HG03039 (cell line): ENCODE results near the gene MDGA2.

Experiments
- ATAC-seq: cut with Tn5 transposase; IDR thresholded peaks from one replicate; pipeline ENCODE4 v1.9.1; 2021; ENCODE audit warnings: mild to moderate bottlenecking, moderate library complexity; ENCODE audit not compliant: unreplicated experiment

MDGA2 gene

DNA sequence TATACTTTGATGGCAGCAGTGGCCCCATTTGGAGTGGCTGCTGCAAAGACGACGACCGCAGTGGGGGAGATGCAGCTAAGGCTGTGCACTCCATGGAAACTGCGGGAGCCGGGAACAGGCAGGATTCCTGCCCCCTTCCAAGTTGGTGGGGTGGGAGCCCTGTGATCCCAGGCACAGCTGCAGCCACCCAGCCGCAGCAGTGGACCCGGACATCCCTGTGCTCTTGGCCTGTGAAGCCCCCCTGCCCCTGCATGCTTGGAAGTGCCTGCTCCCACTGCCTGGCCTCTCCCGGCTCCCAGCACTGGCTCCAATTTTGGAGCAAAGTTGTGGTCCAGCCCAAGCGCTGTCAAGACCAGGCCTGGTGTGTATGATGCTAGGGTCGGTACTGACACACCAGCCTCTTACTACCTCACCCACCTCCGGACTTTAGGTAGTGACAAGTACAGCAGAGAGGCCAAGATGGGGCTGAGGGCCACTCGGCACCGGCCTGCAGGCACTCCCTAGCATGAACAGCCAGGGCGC is 521.1 kb downstream of the MDGA2 start:
- ATAC-seq, result no peak

DNA sequence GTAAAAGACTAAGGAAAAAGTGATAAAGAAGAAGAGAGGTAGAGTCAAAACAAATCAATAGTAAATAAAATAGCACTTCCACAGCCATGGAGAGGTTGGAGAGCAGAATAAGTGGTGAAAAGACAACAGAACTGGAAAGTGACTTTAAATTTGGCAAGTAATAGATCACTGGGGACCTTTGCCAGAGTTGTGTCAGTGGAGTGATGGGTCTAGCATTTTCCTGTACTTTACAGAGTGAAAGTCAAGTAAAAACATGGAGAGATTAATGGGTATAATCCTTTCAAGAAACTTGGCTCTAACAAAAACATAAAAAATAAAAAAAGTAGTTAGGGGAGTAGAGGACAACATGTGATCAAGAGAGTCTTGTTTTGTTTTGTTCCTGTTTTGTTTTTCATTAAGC is 521.7 kb downstream of the MDGA2 start:
- no peak for ATAC-seq

DNA sequence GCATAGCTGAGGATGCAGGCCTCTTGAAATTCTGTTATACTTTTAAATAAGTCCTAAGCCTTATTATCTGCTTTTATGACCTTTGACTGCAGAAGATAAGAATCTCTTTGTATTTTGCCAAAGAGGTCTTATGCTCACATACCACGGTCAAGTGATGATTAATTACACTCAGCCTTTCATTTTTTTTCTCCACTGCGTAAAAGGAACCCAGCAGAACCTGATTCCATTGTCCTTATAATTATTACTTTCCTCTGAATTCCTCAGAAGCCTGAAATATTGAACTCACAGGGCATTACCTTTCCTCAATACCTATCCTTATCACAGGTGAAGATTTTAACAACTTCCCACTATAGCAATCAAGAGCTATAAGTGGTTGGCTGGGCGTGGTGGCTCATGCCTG is 525.1 kb downstream of the MDGA2 start:
- no peak for ATAC-seq

DNA sequence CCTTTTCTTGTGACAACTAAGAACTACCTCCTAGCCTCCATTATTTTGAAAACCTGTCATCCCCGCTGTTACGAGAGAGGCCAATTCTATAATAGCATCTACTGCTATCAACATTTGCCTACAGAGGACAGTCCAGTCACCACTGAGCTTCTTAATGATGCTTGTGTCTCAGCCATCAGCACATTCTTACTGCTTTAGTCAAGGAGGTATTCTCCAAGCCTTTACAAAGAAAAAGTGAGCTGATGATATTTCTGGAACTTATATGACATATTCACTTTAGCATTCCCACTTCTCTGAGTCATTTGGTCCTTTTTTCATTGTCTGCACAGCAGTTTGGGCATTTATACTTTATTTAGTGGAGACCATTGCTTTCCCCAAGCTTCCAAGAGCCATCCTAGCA is 526.1 kb downstream of the MDGA2 start:
- ATAC-seq, result no peak

DNA sequence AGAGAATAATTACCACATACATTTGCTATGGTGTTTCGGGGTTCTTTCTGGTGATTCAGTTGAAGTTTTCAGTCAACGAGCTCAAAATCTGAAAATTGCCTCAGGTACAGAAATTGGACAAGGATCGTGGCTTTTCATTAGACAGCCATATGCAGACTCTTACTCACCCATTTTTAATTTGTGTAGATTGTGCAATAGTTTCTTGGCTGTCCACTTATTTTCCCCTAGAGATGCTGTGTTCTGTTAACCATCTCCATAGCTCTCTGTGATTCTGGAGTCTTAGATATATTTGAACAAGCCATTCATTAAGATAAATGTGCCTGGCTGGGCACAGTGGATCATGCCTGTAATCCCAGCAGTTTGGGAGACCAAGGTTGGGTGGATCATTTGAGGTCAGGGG is 526.7 kb downstream of the MDGA2 start:
- no peak for ATAC-seq

DNA sequence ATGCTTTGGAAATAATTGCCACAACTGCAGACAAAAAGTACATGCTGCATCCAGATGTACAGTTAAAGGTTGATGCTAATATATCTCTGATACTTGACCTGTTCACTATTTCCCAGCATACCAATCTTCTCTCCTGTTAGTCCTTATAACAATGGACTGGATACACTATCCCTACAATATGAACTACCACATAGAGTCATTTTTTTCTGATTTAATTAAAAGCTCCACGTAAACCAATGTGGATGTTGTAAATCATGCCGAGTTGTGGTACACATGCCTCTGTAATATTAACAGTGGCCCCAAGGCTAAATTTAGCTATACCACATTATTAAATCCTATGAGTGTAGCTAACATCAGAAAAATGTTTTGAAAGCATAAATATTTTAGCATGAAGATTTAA is 554.8 kb downstream of the MDGA2 start:
- no peak for ATAC-seq

DNA sequence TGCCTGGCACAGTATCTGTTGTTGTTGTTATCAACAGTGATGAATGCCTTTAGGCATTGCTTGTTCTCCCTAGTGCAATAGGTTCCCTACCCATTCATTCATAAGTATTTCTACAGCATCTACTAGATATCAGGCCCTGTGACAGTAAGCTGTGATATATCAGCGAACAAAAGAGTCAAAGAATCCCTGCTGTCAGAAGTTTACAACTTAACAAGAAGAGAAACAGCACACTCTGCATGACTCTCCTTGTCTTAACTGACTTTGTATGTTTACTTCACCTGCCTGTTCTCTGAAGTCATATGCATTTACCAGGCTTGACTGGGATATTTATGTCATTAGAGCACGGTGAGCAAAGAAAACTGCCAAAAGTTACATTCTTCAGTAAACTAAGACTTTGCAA is 571.6 kb downstream of the MDGA2 start:
- no peak for ATAC-seq

DNA sequence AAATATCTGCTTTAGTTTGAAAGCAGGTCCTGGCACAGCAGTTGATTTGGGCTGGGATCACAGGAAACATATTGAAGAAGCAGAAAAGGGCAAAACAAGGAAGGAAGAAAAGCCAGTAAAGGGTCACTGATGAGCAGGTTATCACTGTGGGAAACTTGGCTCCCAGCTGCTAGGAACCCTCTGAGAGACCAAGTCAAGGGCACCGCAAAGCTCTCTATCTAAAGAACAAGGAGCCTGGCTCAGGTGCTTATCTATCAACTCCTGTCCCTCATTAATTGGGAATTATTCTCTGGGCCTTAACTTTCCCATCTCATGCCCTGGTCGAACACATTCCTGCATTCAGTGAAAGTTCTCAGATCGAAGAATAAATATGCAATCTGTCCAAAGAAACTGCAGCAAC is 572.9 kb downstream of the MDGA2 start:
- no peak for ATAC-seq

DNA sequence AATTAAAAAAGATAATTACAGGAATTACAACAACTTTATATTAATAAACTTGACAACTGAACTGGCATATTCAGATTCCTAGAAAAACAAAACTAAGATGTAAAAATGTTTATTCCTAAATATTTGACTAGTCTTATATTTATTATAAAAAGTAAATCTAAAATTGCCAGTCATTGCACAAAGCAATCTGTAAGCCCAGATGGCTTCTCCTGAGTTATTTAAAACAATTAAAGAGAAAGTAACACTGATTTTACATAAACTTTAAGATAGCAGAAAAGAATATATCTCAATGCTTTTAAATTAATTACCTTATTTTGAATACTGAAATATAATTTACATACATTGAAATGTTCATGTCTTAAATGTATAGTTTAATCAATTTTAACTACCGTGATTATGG is 589.7 kb downstream of the MDGA2 start:
- ATAC-seq, result no peak

DNA sequence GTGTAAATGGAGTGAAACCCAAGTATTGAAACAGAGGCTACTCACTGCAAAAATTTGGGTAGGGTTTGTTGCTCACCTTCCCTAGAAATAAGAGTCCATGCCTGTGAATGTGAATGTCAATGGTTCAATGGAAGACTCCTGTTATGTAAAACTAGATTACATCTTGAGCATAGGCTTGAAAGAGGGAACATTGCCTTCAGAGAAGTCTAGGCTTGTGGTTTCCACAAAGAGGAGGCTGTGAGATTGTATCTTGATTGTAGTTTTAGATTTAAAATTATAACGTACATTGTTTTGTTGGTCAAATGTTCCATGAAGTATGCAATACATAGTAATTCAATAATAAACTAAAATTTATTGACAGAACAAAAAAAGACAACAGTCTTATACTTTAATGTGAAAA is 610.1 kb downstream of the MDGA2 start:
- no peak for ATAC-seq

DNA sequence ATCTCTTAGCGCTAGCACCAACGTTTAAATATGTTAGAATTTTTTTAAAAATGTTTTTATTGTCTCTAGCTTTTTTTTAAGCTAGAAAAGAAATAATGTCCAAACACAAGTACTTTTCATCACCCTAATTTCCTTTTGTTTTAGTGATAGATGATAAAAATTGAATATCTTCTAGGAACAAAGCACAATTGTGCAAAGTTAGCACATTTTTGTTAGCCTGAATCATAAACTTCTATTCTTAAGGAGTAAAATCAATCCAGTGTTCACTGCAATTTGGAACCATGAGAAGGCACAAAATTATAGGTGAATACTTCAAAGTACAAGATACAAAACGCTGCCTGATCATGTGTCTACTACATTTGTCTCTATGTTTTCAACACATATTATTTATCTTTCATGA is 615.4 kb downstream of the MDGA2 start:
- ATAC-seq, result no peak

DNA sequence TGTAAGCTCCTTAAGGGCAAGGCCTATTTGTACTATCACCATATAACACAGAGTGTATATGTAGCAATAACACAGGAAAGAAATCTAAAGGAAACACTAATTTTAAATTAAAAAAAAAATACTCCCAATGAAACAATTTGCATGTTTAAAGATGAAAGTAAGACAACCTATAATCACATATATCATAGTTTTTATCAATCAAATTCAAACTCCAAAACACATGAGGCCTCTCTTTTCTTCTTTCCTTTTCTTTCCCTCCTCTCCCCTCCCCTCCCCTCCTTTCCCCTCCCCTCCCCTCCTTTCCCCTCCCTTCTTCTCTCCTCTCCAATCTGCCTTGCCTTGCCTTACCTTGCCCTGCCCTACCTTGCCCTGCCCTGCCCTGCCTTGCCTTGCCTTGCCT is 618.0 kb downstream of the MDGA2 start:
- ATAC-seq, result no peak

DNA sequence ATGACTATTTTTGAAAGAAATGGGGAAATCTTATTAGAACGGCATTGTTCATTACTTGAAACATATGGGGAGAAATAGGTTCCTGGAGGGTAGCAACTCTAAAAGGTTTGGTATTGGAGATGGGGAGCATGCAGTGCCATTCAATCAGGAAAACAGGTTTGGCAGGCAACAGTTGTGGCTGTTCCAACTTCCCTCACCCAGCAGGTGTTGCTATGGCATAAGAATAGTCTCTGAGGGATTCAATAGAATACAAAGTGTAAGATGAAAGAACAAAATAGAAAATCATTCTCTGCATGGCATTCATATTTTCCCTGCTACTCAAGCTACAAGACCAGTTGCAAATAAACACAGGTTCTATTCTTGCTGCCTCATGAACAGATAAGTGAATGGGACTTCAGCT is 630.6 kb downstream of the MDGA2 start:
- ATAC-seq, result no peak

DNA sequence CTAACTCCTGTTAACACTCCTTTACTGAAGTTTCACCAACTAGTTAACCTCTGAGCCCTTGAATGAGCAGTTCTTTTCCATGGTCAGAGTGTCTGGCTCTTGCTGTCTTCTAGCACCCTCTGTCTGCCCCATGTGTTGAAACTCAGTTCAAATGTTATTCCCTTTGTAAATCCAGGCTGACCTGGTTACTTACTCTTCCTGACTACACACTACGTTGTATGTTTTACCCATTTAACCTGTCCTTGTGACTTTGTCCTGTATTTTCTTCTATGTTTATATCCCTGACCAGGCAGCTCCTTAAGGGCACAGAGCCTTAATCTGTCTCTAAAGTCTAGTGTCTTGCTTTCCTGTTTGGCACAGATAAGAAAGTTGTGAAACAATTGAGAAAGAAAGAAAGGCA is 634.9 kb downstream of the MDGA2 start:
- ATAC-seq, result no peak

DNA sequence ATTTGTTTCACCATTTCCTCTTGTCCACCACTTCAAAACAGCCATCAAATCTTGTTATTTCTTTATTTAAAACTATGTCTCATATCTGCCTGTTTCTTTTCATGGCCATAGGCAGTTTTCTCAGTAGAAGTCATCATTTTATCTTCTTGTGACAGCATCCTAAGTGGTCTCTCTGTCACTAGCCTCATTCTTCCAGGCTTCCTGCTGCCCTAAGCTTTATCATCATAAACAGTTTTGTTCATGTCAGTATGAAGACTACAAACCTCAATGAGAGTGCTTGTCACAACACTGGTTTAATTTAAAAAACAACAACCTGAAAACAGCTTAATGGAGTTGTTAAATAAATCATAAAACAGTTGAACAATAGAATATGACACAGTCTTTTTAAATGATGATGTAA is 636.1 kb downstream of the MDGA2 start:
- no peak for ATAC-seq

DNA sequence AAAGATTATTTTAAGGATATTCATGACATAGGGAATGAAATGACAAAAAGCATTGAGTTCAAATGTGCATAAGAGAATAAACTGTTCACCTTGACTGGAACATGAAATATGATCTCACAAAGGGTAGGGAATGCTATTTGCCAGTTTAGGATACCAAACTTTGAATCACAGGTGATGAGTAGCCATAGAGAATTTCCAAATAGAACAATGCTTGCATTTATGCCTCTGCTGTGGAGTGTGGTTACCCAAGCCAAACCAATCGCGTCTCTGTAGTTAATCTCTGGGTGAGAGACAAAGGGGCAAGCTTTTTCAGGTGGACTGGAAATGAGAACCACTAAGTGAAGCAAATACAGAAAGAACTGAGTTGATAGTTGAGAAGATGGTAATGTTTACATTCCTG is 652.7 kb downstream of the MDGA2 start:
- no peak for ATAC-seq

DNA sequence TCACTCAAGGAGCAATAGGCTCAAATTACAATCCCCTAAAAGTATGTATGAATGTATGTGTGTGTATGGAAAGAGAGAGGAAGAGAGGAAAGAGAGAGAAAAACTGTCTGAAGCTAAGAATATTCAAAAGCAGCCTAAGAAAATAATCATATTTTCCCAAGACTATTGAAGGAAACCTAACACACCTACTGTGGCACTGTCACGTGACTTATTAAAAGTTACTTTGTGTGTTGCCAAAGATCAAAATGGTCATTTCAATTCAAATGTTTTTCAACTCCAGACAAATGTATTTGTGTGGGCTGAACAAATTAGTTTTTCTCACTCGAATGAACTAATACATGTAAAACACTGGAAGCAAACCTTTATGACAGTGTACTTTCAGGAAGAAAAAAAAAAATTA is 654.9 kb downstream of the MDGA2 start:
- no peak for ATAC-seq

DNA sequence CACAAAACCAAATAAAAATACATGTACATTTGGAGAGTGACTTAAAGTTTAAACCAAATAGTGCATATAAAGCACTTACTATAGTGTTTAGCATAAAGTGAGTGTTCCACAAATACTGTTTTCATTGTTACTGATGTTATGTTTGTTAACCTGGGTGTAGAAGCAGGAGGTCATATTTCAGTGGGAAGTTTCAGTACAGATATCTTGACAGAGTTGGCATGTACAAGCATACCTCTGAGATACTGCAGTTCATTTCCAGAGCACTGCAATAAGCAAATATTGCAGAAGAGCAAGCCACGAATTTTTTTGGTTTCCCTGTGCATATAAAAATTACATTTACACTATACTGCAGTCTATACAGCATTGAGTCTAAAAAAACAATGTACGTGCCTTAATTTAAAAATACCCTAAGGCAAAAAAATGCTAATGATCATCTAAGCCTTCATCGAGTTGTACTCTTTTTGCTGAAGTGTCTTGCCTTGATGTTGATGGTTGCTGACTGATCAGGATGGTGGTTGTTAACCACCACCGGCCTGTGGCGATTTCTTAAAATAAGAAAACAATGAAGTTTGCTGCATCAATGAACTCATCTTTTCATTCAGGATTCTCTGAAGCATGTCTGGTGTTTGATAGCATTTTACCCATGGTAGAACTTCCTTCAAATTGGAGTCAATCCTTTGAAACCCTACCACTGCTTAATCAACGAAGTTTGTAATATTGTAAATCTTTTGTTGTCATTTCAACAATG is 662.7 kb downstream of the MDGA2 start:
- ATAC-seq, result no peak

DNA sequence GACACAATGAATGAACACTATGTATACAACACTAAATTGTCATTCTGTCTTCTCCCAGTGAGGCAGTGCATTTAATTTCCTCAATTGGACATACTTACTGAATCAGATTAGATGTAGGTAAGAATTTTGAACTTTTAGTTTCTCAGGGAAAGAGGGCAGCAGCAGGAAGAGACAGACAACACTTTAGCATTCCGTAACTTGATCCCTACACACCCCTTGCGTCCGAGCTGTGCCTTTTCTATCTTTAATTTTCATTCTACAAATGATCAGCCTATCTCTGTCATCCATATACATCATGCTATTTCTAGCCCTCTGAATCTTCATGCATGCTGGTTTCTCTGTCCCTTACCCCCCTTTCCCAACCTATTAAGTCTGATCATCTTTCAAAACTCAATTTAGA is 665.8 kb downstream of the MDGA2 start:
- ATAC-seq, result no peak

DNA sequence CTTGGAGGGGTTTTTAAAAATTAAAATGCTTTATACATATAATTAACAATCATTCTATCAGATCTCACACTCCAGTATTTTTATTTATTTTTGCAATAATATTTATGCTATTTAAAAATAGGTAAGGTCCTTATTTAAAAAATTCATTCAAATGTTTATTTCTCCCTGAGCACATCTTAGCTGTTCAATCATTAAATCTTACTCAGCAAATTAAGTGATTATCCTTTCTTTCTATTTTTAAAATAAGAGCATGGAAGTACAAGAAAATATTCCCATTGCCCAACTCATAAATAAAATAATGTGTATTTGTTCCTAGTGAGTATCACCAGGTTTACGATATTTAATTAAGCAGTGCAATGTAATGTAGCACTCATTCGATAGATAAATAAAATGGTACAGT is 666.7 kb downstream of the MDGA2 start:
- no peak for ATAC-seq

DNA sequence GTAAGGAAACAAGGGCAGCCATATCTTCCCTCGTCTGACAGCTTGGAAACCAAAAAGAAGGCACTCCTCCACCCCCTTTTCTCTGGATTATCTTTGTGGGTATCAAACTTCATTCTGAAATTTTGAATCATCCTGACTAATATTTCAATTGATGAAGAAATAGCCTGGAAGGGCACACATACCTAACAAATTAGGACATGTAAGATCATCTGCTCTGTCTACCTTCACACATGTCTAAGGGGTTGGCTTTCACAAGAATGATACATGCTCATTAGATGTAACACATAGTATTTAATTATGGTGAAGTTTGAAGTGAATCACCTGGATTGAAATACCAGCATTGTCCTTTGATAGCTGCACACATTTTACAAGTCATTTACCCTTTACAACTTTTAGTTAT is 675.7 kb downstream of the MDGA2 start:
- ATAC-seq, result no peak

DNA sequence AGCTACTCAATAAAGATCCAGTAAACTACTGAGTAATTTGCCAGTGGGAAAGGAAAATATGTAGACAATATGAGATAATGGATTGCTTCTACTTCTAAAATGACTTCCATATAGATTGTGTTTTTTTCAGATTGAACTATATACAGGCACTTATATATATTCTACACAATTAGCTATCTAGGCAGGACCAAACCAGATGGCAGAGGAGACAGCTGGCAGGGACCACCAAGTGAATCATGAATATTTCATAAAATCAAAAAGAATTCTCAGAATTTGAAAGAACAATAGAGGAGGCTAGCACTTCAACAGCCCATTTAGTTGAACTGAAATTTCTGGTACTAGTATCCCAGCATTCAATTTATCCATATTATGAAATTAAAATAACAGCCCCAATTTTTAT is 685.8 kb downstream of the MDGA2 start:
- no peak for ATAC-seq

DNA sequence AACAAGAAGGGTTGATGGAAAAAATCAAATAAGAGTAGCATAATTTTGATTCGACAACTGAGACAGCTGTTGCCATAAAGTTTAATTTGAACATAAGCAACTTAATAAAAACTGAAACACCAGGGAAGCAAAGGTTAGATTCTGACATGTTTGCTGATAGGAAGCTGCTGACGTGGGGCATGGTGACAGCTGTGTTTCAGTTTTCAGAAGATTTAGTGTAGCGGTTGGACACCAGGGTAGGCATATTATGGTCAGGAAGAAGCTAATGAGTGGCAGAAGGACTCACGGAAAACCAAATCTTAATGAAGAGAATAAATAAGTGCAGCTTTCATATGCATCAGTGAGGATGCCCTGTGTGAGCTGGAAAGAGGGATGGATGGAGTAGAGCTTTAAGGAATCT is 687.1 kb downstream of the MDGA2 start:
- no peak for ATAC-seq
